DMS114 treated with DMSO at 0.1 percent for 48 hours (cell line): Measurements from ENCODE around the gene NWD2.

Source experiments
- DNase-seq: peaks from one replicate; lab custom pipeline; 2025; ENCODE audit not compliant: unreplicated experiment; lab: John Stamatoyannopoulos, UW

Gene NWD2

DNA sequence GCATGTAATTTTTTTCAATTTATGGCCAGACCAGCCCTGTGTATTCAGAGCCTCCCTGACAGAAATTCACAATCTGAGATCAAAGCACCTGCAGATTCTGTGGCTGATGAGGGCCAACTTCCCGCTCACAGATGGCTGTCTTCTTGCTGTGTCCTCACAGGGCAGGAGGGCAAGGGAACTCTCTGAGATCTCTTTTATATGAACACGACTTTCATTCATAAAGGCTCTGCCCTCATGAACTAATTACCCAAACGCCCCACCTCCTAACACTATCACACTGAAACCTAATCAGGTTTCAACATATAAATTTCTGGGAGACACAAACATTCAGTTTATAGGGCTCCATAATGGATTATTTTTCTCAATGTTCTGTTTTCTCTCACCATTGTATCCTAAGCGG is 192.6 kb downstream of the NWD2 start:
- no peak for DNase-seq

DNA sequence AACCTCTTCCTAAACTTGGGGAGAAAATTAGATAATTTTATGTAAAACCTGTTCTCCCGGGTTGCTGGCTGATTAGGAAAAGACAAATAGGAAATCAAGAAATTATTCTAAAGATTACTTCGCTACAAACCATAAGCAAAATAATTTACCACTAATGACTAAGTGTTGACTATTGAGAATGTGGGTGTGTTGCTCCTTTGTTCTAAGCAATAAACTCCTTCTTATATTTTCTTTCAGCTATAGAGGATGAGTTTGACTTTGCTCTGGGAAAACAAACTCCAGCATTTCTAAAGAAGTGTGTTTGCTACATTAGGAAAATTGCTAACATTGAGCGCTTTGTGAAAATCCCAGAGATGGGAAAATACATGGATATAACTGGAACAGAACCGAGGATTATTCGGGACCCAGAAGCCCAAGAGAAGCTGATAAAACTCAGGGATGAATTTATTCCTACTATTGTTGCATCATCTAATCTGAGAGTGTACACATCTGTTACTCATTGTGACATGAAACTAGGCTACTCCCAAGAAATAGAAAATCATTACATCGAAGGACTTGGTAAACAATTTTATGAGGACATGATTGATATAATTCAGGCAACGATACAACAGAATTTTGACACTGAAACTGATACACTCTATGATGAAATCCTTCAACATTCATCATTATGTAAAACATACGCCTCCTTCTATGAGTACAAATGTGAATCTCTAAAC is 194.2 kb downstream of the NWD2 start:
- DNase-seq: no peak

- no peak for DNase-seq
Observed at GRCh38 chr4:37439809-37440474, 195.4 kb downstream of the NWD2 start.

- DNase-seq: no peak
Observed at GRCh38 chr4:37440501-37440900, 196.0 kb downstream of the NWD2 start.

GRCh38 chr4:37441231-37442061 is 196.9 kb downstream of the NWD2 start:
- no peak for DNase-seq

DNA sequence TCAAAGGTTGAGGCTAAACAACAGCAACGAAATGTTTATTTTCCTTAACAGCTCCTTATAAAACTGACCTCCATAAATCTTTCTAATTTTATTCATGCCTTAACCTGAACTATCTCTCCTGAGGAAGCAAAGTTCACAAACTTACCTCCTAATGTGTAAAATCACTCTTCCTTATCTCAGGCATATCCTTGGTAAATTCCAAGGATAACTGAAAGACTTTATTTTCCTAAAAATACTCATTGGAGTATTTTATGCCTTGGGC is 197.4 kb downstream of the NWD2 start:
- no peak for DNase-seq

- DNase-seq: no peak
Observed at GRCh38 chr4:37443137-37443536, 198.6 kb downstream of the NWD2 start.

- no peak for DNase-seq
Observed at GRCh38 chr4:37445023-37445422, 200.5 kb downstream of the NWD2 start.

DNA sequence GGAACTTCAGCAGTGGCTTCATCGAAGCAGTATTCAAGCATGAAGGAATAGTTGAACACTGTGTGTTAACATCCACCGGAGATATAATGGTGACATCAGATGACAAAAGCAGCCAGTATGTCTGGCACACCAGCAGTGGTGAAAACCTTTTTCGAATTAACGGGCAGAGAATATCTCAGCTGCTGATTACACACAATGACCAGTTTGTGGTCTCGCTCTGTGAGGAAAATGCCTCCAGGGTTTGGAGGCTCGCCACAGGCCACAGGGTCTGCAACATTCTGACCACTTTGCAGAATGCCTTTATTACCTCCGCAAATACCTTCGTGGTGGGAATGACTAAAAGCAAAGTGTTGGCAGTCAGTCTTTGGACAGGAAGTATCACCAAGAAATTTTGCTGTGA is 201.5 kb downstream of the NWD2 start:
- no peak for DNase-seq

- no peak for DNase-seq
Observed at GRCh38 chr4:37447886-37448285, 203.3 kb downstream of the NWD2 start.

GRCh38 chr4:37450309-37450708 is 205.8 kb downstream of the NWD2 start:
- DNase-seq: no peak

DNA sequence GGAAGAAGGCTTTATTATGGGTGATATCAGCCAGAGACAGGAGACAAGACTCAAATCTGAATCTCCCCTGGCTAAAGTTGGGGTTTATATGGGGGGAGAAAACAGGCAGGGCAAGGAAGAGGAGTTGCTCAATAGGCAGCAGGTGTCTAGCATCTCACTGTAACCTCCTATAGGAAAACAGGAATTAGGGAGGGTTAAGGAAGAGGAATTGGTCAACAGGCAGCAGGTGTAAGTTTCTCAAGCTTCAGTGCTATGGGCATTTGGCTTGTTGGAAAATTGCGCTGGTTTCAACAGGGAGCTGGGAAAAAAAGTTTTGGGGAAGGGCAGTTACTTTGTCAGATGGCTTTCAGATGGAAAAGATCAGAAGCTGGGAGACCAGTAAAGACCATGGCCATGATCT is 206.4 kb downstream of the NWD2 start:
- DNase-seq: no peak

DNA sequence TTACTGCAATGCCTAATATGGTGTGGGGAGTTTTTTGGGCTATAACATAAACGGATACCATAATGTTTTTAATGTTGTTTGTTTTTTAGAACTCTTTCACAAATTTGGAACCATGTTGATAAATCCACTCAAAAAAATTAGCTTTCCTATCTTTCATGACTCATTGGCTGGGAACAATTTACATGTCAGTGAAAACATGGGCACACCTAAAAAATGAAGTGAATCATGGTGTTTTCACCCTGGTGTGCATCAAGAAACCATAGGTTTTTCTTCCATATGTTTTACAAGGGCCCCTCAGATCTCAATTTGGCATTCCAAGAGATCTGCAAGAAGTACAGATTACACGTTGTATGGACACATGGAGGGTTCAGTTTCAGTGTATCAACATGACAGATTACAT is 207.1 kb downstream of the NWD2 start:
- DNase-seq: no peak

DNA sequence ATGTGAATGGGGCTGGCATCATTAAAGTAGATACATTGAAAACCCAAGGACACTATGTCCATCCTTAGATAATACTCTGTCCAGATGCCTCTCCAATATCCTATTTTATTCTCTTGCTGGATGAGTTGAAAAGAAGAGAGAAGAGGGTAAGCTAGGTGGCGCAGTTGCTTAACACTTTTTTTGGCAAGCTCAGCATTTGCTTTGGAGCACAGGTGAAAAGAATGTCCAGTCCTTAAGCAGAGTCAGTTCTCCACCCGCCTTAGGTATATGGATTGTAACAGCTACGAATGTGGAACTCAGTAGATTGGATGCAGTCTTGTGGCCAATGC is 208.4 kb downstream of the NWD2 start:
- DNase-seq: peak; percentile 43

- DNase-seq: no peak
Observed at GRCh38 chr4:37453281-37453998, 208.9 kb downstream of the NWD2 start.

DNA sequence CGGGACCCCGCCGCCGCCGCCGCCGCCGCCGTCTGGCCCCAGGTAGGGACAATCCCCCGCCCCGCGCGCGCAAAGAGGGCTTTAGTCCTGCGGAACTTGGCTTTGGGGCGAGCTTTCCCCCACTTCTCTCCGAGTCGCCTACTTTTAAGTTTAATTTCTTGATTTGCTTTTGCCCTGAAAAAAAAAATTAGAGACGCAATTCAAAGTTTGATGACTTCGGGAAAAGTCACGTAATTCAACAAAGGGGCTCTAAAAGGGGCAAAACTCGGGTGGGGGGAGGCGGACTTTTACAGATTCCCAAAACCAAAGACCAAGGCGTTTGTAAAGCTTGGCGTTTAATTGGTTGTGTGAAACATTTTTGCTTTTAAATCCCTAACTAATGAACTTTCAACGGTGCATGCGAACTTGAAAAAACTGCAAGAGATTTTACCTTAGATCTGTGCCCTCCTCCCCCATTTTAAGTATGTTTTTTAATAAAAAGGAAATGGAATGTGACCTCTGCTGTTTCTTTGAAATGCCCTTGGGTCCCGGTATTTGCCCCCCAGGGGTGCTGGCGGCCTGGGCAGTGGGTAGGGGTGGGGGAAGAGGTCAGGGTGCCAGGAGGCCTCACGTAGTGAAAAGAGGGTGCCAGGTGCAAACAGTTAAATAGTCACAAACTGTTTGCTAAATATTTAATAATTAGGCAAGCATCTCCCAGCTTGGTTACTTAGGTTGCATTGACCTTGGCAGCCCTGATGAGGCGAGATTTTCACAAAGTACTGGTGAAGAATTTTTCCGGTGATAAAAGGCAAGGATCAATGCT is 209.7 kb downstream of the NWD2 start:
- no peak for DNase-seq

- no peak for DNase-seq
Observed at GRCh38 chr4:37455301-37456131, 211.0 kb downstream of the NWD2 start.

GRCh38 chr4:37461801-37462200 is 217.3 kb downstream of the NWD2 start:
- no peak for DNase-seq

- DNase-seq: no peak
Observed at GRCh38 chr4:37463033-37463856, 218.7 kb downstream of the NWD2 start.
